ENCODE data around the gene CREG2. TPM values are rescaled to one million over a fixed set of nuclear protein-coding genes. Genes with fewer than 3 reads are reported as not detected.
A peak's percentile ranks its signal among the peaks of the same experiment; 100 is the strongest.
"Not testable (repeated sequence)": the region's sequence is repeated elsewhere in the genome, so short reads cannot be mapped to it uniquely, and the experiment has no call there.

The CREG2 gene
- total RNA-seq, 1 donor from 2014 or later: not detected

DNA sequence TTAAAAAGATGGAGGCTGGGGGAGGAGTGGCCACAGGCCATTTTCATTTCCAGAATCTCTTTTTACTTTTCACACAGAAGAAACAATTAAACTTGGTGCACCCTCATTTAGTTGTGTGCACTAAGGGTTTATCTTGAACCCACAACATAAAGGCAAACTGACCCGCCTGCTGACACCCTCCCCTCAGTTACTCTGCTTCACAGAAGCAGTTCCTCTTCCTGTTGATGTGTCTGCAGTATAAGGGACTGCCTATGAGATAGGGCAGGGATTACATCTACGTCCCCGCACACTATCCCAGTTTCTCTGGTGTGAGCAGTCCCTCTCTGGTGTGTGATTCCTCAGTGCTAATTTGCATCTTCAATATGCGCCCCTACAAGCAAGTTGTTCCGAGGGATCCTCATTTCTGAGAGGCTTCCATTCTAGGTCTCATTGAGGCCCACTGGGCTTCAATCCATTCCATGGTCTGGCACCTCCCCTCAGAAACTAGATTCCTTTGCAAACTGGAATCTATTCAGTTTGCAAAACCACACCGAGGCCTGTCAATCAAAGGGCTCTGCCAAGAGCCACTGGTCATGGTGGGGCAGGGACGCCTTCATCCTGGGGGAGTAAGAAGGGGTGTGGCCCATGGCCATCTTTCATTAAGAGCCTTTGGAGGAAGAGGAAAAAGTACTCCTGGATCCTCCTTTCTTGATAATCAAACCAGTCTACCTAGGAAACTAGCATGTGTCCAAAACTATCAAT, 12.3 kb downstream of the CREG2 start:
- no peak for DNase-seq (ENCODE audit: low read depth in 2 of 2)

DNA sequence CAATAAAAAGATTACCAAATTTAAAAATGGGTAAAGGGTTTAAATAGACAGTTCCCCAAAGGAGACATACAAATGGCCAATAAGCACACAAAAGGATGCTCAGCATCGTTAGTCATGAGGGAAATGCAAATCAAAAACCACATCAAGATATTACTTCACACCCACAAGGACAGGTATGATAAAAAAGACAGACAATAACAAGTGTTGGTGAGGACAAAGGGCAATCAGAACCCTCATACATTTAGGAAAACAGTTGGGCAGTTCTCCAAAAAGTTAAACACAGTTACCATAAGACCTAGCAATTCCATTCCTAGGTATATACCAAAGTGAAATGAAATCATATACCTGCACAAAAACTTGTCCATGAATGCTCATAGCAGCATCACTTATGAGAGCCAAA, 14.5 kb downstream of the CREG2 start:
- no peak for DNase-seq (ENCODE audit: low read depth in 2 of 2)

DNA sequence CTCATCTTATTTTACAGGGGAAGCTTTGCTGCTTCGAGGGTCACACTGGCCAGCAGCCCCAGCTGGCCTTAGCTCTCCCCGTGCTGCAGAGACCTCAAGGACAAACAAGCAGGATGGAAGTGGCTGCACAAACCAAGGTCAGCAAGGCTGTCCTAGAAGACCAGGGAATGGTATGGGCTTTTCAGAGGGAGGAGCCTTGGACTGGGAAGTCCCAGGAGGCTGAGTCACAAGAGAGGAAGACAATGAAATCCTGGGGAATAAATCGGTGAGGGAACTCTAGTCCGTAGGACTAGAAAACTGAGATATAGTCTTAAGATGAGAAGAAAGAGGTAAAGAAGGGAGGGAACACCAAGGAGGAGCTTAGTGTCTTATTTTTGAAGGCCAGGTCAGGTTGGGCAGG, 15.7 kb downstream of the CREG2 start:
- peak in 1 of 2 donors; percentile 76 for DNase-seq (ENCODE audit: low read depth in 2 of 2)

DNA sequence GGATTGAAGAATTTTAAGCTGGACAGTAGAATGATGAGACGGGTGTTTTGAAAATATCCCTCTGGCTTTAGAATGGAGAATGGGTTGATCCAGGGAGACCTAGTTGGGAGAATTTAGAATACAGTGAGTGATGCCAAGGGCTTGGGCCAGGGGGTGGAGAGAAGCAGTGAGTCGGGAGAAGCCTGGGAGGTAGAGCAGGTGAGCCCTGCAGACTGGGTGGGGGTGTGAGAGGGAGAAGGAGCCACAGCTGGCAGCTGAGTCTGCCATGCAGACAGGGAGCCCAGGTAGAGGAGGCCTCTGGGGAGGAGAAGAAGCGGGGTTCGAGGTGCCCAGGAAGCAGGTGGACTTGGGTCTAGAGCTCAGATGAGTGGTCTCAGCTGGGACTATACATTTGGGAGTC, 18.2 kb downstream of the CREG2 start:
- DNase-seq (ENCODE audit: low read depth in 2 of 2): no peak

GRCh38 chr2:101368376-101368775, 18.9 kb downstream of the CREG2 start:
- DNase-seq (ENCODE audit: low read depth in 2 of 2): no peak

DNA sequence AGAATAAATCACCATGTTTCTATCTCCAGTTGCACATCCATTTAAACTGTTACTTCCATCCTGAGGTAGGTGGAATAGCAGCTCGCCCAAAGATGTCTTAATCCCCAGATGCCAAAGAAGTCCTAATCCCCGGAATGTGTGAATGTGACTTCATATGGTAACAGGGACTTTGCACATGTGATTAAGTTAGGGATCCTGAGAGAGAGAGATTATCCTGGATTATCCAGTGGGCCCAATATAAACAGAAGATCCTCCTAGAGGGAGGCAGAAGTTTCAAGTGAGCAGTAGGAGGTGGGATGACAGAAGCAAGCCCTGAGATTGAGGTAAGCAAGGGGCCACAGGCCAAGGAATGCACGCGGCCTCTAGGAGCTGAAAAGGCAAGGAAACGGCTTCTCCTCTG, 19.8 kb downstream of the CREG2 start:
- no peak for DNase-seq (ENCODE audit: low read depth in 2 of 2)

DNA sequence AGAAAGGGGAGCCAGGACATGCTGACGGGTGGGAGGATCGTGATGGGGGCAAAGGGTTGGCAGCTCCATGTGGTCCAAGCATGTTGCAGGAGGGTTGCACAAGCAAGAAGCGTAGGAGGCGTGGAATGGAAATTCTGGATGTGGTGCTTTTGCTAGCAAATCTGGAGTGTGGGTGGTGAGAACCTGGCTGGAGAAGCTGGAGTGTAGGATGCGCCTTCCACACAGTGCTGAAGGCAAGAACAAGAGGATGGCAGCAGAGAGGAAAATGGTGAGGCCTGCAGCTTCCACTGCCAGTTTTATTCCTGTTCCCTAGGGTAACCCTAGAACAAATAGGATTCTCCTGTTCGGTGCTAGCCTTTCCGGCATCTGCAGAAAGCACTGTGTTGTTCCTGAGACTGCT, 22.4 kb downstream of the CREG2 start:
- DNase-seq (ENCODE audit: low read depth in 2 of 2): no peak

DNA sequence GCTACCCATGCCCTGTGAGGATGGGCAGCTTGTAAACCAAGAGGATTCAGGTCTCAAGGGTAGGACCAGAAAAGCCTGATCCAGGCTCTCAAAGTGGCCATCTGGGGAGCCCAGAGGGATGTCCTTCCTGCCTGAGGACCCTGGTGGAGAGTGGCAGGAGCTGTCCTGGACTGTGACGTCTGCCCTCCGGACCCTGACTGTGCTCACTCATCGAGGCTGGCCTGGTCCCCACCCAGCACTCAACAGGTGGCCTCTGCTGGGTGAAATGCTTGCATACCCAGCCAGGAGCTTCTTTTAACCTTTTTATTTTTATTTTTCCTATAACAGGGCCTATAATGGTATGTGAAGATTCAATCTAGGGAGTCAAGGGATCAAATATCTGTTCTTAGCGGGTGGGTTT, 24.5 kb downstream of the CREG2 start:
- no peak for DNase-seq (ENCODE audit: low read depth in 2 of 2)

GRCh38 chr2:101362316-101362715, 25.0 kb downstream of the CREG2 start:
- no peak for DNase-seq (ENCODE audit: low read depth in 2 of 2)

DNA sequence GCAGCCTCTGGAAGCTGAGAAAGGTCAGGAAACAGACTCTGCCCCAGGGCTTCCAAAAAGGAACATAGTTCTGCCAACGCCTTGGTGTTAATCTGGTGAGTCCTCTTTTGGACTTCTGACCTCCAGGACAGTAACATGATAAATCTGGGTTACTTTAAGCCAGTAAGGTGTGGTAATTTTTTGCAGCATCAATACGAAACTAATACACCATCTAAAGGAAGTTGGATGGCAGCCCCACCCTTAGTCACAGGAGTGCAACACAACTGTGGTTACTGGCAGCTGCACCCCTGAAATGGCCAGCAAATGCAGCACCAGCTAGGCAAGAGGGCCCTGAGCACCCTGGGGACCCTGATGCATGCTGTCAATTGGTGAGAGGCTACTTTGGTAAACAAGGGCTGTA, 25.8 kb downstream of the CREG2 start:
- DNase-seq (ENCODE audit: low read depth in 2 of 2): no peak

DNA sequence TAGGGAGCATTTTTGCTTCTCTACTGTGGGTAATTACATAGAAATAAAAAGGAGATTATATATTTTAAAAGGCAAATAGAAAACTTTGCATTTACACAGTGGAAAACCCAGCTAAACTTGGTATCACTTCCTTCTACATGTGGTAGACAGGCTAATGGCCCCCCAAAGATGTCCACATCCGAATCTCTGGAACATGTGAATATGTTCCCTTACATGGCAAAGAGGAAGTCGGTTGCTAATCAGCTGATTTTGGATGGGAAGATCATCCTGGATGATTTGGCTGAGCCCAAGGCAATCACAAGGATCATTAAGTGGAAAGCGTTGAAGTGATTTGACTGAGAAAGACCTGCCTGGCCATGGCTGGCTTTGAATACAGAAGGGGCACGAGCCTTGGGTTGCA, 26.2 kb downstream of the CREG2 start:
- DNase-seq (ENCODE audit: low read depth in 2 of 2): no peak

GRCh38 chr2:101360232-101360631, 27.1 kb downstream of the CREG2 start:
- DNase-seq (ENCODE audit: low read depth in 2 of 2): no peak

- no peak for DNase-seq (ENCODE audit: low read depth in 2 of 2)
These were observed 27.8 kb downstream of the CREG2 start for GRCh38 chr2:101359410-101359954.

DNA sequence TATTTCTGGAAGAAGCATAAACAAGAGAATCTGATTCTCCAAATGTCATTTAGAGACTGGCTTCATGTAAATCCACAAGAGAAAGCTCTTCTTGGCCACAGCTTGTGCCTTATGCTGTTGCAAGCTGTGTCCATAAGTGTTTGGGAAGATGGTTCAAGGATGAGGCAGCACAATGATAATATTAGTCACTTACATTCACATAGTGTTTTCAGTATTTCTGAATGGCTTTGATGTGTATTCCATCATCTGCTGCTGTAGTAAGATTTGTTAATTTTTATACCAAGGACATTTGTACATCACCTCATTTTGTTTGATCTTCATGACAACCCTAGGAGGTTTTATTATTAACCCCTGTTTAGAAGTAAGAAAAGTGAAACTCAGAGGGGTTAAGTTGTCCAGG, 29.9 kb downstream of the CREG2 start:
- DNase-seq (ENCODE audit: low read depth in 2 of 2): no peak

DNA sequence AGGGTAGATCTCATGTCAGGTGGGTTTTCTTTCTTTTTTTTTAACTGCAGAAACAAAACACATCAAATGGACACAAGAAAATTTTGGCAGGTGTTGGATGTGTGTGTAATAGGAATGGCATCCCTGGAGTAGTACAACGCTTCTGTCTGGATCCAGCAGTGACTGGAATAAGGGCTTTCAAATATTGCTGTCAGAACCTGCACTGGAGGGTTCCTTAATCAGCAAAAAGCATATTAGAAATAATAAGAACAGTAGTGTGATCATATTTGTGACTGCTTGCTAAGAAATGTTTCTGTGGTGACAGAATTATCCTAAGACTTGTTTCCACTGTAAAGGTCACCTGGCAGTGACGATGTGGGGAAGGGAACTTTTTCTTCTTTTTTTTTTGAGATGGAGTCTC, 30.8 kb downstream of the CREG2 start:
- DNase-seq (ENCODE audit: low read depth in 2 of 2): no peak

- no peak for DNase-seq (ENCODE audit: low read depth in 2 of 2)
These were observed 31.2 kb downstream of the CREG2 start for GRCh38 chr2:101356055-101356454.

DNA sequence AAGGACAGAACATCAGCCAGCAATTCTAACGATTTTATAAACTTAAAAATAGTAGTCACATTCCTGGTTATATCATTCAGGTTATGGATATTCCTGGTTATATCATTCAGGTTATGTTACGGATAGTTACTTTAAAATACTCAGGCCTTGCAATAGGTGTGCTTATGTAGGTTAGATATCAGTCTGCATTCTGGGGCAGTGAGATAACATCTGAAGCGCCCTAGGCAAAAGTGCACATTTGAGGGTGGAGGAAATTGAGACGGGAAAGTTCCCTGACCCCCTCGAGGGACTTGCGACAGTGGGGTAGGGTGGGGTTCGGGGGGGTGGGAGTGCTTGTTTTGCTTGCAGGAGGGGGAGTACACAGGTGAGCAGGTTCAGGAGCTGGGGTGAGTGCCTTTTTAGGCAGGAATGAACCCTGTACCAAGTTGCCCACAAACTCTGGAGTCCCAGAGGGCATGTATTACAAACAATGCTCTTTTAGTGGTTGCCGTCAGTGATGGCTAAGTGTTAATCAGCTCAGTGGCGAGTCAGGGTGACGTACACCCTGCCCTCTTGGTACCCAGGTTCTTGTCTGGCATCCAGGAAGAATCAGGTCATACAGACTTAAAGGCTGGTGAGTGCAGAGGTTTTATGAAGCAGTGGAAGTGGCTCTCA, 31.8 kb downstream of the CREG2 start:
- DNase-seq (ENCODE audit: low read depth in 2 of 2): no peak

GRCh38 chr2:101354420-101355311, 32.6 kb downstream of the CREG2 start:
- peak in 1 of 2 donors; percentile 53 for DNase-seq (ENCODE audit: low read depth in 2 of 2)

- not testable (repeated sequence) for DNase-seq (ENCODE audit: low read depth in 2 of 2)
These were observed 34.7 kb downstream of the CREG2 start for GRCh38 chr2:101352631-101353030.

DNA sequence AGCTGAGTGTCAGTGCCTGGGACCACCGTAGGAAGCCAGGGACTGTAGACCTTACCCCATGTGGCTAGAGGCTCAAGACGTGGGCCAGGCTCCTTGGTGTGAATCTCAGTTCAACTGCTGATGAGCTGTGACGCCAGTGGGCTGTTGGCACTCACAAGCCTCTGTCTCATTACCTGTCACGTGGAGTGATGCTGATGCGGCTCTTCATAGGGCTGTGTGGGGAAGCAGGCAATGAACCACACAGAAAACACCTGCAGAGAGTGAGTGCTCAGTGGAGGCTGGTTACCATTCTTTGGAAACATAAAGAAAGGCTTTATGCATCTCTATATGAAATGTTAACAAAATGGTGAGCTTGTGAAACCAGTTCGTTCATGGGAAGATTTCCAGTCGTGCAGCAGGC, 36.1 kb downstream of the CREG2 start:
- no peak for DNase-seq (ENCODE audit: low read depth in 2 of 2)

DNA sequence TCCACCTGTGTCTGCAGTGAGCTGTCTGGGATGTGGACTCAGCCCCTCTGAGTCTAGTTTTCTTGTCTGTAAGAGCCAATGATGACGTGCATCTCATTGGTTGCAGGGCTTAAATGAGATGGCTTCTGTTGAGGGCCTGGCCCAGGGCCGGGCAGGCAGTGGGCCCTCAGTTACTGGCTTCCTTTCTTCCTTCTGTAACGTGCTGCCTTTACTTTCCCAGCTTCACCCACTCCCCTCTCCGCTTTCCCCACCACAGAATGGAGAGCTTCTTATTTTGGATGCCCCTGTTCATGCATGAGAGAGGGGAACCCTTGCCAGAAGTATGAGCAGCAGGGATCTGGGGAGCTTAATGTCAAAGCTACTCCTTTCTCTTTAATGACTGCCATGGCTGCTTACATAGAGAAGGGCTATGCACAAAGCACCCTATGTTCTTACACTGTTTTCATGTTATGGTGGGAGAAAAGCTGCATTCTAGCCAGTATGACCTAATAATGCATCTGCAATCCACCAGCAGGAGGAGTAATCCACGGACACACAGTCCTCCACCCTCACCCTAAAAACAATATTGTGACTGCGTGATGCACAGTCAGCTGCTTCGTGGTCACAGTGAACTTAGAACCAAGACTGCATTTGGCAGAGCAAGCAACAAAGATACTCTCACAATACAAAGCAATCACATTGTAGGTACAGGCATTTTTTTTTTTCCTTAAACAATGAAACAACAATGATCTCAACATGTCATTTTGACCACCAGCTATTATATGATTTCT, 37.2 kb downstream of the CREG2 start:
- DNase-seq (ENCODE audit: low read depth in 2 of 2): peak; percentile 24 to 69

Measured in lung microvascular endothelial cell (primary cell).